NB4 (cell line): Measurements from ENCODE around the gene FLACC1.
"Not testable (repeated sequence)": the region's sequence is repeated elsewhere in the genome, so short reads cannot be mapped to it uniquely, and the experiment has no call there.

ENCODE experiments used
- DNase-seq: peaks from one replicate; pipeline ENCODE4 v3.0.0; 2010; ENCODE audit warnings: low read depth
- H3K4me3 ChIP-seq: one replicate; pipeline ENCODE4 v1.5.1; 2011; ENCODE audit warnings: mild to moderate bottlenecking, low read depth, low read length, moderate library complexity
- MYC ChIP-seq: IDR thresholded peaks from 2 replicates; pipeline ENCODE4 v1.6.1; 2011; ENCODE audit warnings: low read depth, low read length
- POLR2A ChIP-seq: IDR thresholded peaks from 2 replicates; pipeline ENCODE4 v1.6.1; 2011; ENCODE audit warnings: mild to moderate bottlenecking; ENCODE audit not compliant: insufficient read length; ENCODE audit errors: extremely low read depth
- TF ChIP-seq, protein P1 (sequence below): IDR thresholded peaks from one replicate; pipeline ENCODE4 v1.5.1; 2012; ENCODE audit warnings: low read depth, low read length
- TF ChIP-seq, protein P2 (sequence below): IDR thresholded peaks from 2 replicates; pipeline ENCODE4 v1.6.1; 2011; ENCODE audit warnings: low read depth, low read length

The FLACC1 gene

GRCh38 chr2:201307876-201308275 is 49.3 kb downstream of the FLACC1 start:
- TF ChIP-seq, protein P1, sequence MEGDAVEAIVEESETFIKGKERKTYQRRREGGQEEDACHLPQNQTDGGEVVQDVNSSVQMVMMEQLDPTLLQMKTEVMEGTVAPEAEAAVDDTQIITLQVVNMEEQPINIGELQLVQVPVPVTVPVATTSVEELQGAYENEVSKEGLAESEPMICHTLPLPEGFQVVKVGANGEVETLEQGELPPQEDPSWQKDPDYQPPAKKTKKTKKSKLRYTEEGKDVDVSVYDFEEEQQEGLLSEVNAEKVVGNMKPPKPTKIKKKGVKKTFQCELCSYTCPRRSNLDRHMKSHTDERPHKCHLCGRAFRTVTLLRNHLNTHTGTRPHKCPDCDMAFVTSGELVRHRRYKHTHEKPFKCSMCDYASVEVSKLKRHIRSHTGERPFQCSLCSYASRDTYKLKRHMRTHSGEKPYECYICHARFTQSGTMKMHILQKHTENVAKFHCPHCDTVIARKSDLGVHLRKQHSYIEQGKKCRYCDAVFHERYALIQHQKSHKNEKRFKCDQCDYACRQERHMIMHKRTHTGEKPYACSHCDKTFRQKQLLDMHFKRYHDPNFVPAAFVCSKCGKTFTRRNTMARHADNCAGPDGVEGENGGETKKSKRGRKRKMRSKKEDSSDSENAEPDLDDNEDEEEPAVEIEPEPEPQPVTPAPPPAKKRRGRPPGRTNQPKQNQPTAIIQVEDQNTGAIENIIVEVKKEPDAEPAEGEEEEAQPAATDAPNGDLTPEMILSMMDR: no peak
- TF ChIP-seq POLR2A: no peak
- no peak for TF ChIP-seq MYC
- TF ChIP-seq, protein P2, sequence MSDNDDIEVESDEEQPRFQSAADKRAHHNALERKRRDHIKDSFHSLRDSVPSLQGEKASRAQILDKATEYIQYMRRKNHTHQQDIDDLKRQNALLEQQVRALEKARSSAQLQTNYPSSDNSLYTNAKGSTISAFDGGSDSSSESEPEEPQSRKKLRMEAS: no peak
- no peak for DNase-seq
- H3K4me3 ChIP-seq: no peak overlapping the region

- H3K4me3 ChIP-seq, DNase-seq: not testable (repeated sequence)
Measured at GRCh38 chr2:201299929-201300328, 57.2 kb downstream of the FLACC1 start.

GRCh38 chr2:201298462-201299052 is 58.6 kb downstream of the FLACC1 start:
- TF ChIP-seq POLR2A: no peak
- no peak for TF ChIP-seq MYC
- TF ChIP-seq, protein P1: no peak
- TF ChIP-seq, protein P2: no peak
- H3K4me3 ChIP-seq: no peak overlapping the region
- no peak for DNase-seq

GRCh38 chr2:201290457-201291148 is 66.5 kb downstream of the FLACC1 start:
- not testable (repeated sequence) for H3K4me3 ChIP-seq, DNase-seq

GRCh38 chr2:201285499-201285898 is 71.6 kb downstream of the FLACC1 start:
- TF ChIP-seq, protein P2: no peak
- TF ChIP-seq MYC (no peak), POLR2A (no peak)
- TF ChIP-seq, protein P1: no peak
- no peak overlapping the region for H3K4me3 ChIP-seq
- DNase-seq: no peak

DNA sequence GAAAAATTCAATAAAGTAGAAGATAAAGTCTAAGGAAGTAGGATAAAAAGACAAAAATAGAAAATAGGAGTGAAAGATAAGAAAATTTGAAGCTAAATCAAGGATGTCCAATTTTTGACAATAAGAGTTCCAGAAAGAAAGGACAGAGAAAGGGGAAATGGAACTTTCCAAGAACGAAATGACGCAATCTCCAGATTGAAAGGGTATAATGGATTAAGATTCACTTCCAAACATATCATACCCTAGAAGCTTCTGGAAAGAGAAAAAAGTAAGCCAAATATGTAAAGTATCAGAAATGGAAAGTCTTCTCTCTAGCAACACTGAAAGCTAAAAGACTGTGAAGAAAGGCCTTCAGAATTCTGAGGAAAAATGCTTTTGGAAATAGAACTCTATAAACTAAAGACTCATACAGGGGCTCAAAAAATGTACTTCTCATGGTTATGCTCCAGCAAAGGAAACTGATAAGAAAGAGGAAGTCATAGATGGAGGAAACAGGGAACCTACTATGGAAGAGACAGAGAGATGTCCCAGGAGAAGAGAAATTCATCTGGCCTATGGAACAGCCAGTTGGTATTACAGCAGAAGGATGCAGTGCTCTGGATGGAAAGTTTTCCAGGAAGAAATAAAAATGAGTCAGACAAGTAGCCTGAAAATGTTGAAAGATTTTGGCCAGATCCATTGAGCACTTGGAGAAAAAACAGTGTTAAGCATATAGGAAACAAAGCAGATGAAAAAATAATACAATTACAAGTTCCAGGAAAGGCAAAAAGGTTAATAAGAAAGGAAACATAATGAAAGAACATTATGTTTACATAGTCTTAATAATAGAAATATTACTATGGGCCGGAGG is 76.7 kb downstream of the FLACC1 start:
- DNase-seq: peak; percentile 22
- no peak overlapping the region for H3K4me3 ChIP-seq
- TF ChIP-seq, protein P2: no peak
- TF ChIP-seq, protein P1: no peak
- TF ChIP-seq MYC (no peak), POLR2A (no peak)
